Hepatocyte (in vitro differentiated cells): ENCODE measurements around the gene THRAP3. TPM values are rescaled to one million over a fixed set of nuclear protein-coding genes. Genes with fewer than 3 reads are reported as not detected.

ENCODE experiments used
- DNase-seq: peaks from one replicate; pipeline ENCODE4 v3.0.0-alpha.2; 2016; ENCODE audit warnings: low spot score
- H2AFZ ChIP-seq: fragments of 200-600 bp; sonication (generic); 2 replicates; pipeline ENCODE4 v1.6.0; 2016; ENCODE audit warnings: antibody characterized with exemption, mild to moderate bottlenecking
- H3K27ac ChIP-seq: fragments of 200-600 bp; sonication (generic); 2 replicates; pipeline ENCODE4 v1.5.1; 2016; ENCODE audit warnings: mild to moderate bottlenecking
- H3K27me3 ChIP-seq: fragments of 200-600 bp; sonication (generic); 2 replicates; pipeline ENCODE4 v1.6.1; 2016
- H3K36me3 ChIP-seq: fragments of 200-600 bp; sonication (generic); replicated peaks from 2 replicates; pipeline ENCODE4 v1.5.1; 2016; ENCODE audit warnings: low read depth; ENCODE audit not compliant: insufficient read depth
- H3K4me1 ChIP-seq: fragments of 200-600 bp; sonication (generic); 2 replicates; pipeline ENCODE4 v1.5.1; 2016; ENCODE audit warnings: mild to moderate bottlenecking, moderate library complexity; ENCODE audit not compliant: insufficient read depth
- H3K4me2 ChIP-seq: fragments of 200-600 bp; sonication (generic); 2 replicates; pipeline ENCODE4 v1.6.0; 2016
- H3K4me3 ChIP-seq: fragments of 200-600 bp; sonication (generic); 2 replicates; pipeline ENCODE4 v1.5.1; 2016; ENCODE audit warnings: mild to moderate bottlenecking
- H3K79me2 ChIP-seq: fragments of 200-600 bp; sonication (generic); 2 replicates; pipeline ENCODE4 v1.6.0; 2017; ENCODE audit warnings: mild to moderate bottlenecking
- H3K9me2 ChIP-seq: fragments of 200-600 bp; sonication (generic); replicated peaks from 2 replicates; pipeline ENCODE4 v1.6.0; 2017; ENCODE audit warnings: mild to moderate bottlenecking; ENCODE audit not compliant: insufficient read depth
- H3K9me3 ChIP-seq: fragments of 200-600 bp; sonication (generic); 2 replicates; pipeline ENCODE4 v1.5.1; 2016; ENCODE audit warnings: low read depth, mild to moderate bottlenecking
- H4K20me1 ChIP-seq: fragments of 200-600 bp; sonication (generic); 2 replicates; pipeline ENCODE4 v1.6.0; 2016; ENCODE audit warnings: mild to moderate bottlenecking; ENCODE audit not compliant: insufficient read depth, poor library complexity, severe bottlenecking
- CTCF ChIP-seq: fragments of 200-600 bp; sonication (generic); IDR thresholded peaks from 2 replicates; pipeline ENCODE4 v1.5.1; 2016; ENCODE audit warnings: antibody characterized with exemption, mild to moderate bottlenecking; ENCODE audit not compliant: poor library complexity
- EZH2 ChIP-seq: fragments of 200-600 bp; sonication (generic); IDR thresholded peaks from 2 replicates; pipeline ENCODE4 v1.6.1; 2016; ENCODE audit warnings: antibody characterized with exemption, mild to moderate bottlenecking, borderline replicate concordance
- EZH2phosphoT487 ChIP-seq: fragments of 200-600 bp; sonication (generic); IDR thresholded peaks from one replicate; pipeline ENCODE4 v1.6.1; 2018; ENCODE audit warnings: antibody characterized with exemption, mild to moderate bottlenecking, low read depth, moderate library complexity; ENCODE audit not compliant: unreplicated experiment, severe bottlenecking
- WGBS: methylation state at CpG from one replicate; pipeline ENCODE4 v1.1.6; 2016; ENCODE audit warnings: low lambda C conversion rate; ENCODE audit errors: missing lambda C conversion rate; 5-methylcytosine and 5-hydroxymethylcytosine counted together
- polyA plus RNA-seq: library from polyadenylated mRNA; unstranded; fragments of >200 nt; fragmentation: Nextera tagmentation; extraction: Ambion mirVana; gene quantifications from 2 replicates; pipeline ENCODE4 v1.2.1, GENCODE V29; 2016
- total RNA-seq: library from RNA; depleted of rRNA; stranded (reverse); fragments of >200 nt; gene quantifications from 2 replicates; pipeline ENCODE4 v1.2.3, GENCODE V29; 2014

The THRAP3 gene
- total and polyA plus RNA-seq, 2 experiments from 2014 or later, result 45.8 to 82.7 TPM

GRCh38 chr1:36320767-36321118, 96.5 kb downstream of the THRAP3 start:
- no peaks in the 10 kb centered on the region for H3K9me3 ChIP-seq
- no peaks in the 10 kb centered on the region for H3K9me2 ChIP-seq
- no peaks in the 10 kb centered on the region for H4K20me1 ChIP-seq
- peaks cover 35% of the 10 kb centered on the region for H3K4me1 ChIP-seq
- H3K36me3 ChIP-seq, result no peaks in the 10 kb centered on the region
- H3K79me2 ChIP-seq, result peaks cover 12% of the 10 kb centered on the region
- H2AFZ ChIP-seq, result no peak overlapping the region
- H3K27me3 ChIP-seq, result no peaks in the 10 kb centered on the region
- H3K4me3 ChIP-seq, result peak overlapping the region; percentile 27
- 13% methylated on average over 20 of the region's 23 CpGs for WGBS
- no peak for TF ChIP-seq EZH2phosphoT487
- TF ChIP-seq EZH2, result no peak
- TF ChIP-seq CTCF, result no peak
- peak overlapping the region; percentile 98 for H3K4me2 ChIP-seq
- H3K27ac ChIP-seq, result peak overlapping the region; percentile 96
- DNase-seq, result no peak

GRCh38 chr1:36321119-36321951, 97.1 kb downstream of the THRAP3 start:
- WGBS, result 18% methylated on average over 38 of the region's 59 CpGs
- peaks cover 36% of the 10 kb centered on the region for H3K4me1 ChIP-seq
- peak; percentile 94 for DNase-seq
- no peak overlapping the region for H2AFZ ChIP-seq
- no peaks in the 10 kb centered on the region for H3K9me3 ChIP-seq
- peaks cover 12% of the 10 kb centered on the region for H3K79me2 ChIP-seq
- TF ChIP-seq EZH2phosphoT487 (no peak), EZH2 (no peak), CTCF (no peak)
- H3K4me2 ChIP-seq, result peak overlapping the region; percentile 98
- H4K20me1 ChIP-seq, result no peaks in the 10 kb centered on the region
- no peaks in the 10 kb centered on the region for H3K9me2 ChIP-seq
- H3K36me3 ChIP-seq, result no peaks in the 10 kb centered on the region
- H3K4me3 ChIP-seq, result peak overlapping the region; percentile 27
- peak overlapping the region; percentile 96 for H3K27ac ChIP-seq
- H3K27me3 ChIP-seq, result no peaks in the 10 kb centered on the region

GRCh38 chr1:36322041-36322785, 98.0 kb downstream of the THRAP3 start:
- Histone ChIP-seq H3K9me3 (no peaks in the 10 kb centered on the region), H2AFZ (no peak overlapping the region), H3K9me2 (no peaks in the 10 kb centered on the region), H3K79me2 (peaks cover 12% of the 10 kb centered on the region), H3K4me2 (peak overlapping the region; percentile 98), H3K27ac (peak overlapping the region; percentile 96), H3K36me3 (no peaks in the 10 kb centered on the region), H4K20me1 (no peaks in the 10 kb centered on the region), H3K4me3 (peak overlapping the region; percentile 93), H3K4me1 (peaks cover 44% of the 10 kb centered on the region), H3K27me3 (no peaks in the 10 kb centered on the region)
- no peak for TF ChIP-seq EZH2
- 37% methylated on average over 52 of the region's 67 CpGs for whole genome bisulfite sequencing
- no peak for DNase-seq
